Measurements from ENCODE around the gene LRIG1.

- TF ChIP-seq CTCF (IDR thresholded peaks at IDR 0.05; ENCODE audit: poor library complexity) = no peak
- TF ChIP-seq EZH2phosphoT487 (IDR thresholded peaks at IDR 0.05; ENCODE audit: low read depth, severe bottlenecking, unreplicated experiment) = no peak
Measured at GRCh38 chr3:66464512-66464894, 36.3 kb downstream of the LRIG1 start.
